Activated CD4-positive, alpha-beta T cell treated with anti-CD3 and anti-CD28 coated beads, Interleukin-2, amount 10 ng/mL, durations not matched to agents 24 days and 14 days (primary cell): ENCODE results near the gene MXI1. TPM values are rescaled to one million over a fixed set of nuclear protein-coding genes. Genes with fewer than 3 reads are reported as not detected.

Experiments
- DNase-seq: peaks from one replicate; pipeline ENCODE4 v3.0.0; 2022
- H3K27ac Mint-ChIP-seq: one replicate; pipeline ENCODE4 v1.8.0; 2022; ENCODE audit warnings: mild to moderate bottlenecking, mixed read lengths
- H3K27me3 Mint-ChIP-seq: one replicate; pipeline ENCODE4 v1.8.0; 2022; ENCODE audit warnings: mixed read lengths
- H3K36me3 Mint-ChIP-seq: one replicate; pipeline ENCODE4 v1.8.0; 2022; ENCODE audit warnings: low read depth, mild to moderate bottlenecking, mixed read lengths
- H3K4me1 Mint-ChIP-seq: one replicate; pipeline ENCODE4 v1.8.0; 2021; ENCODE audit warnings: mixed read lengths
- H3K4me3 Mint-ChIP-seq: one replicate; pipeline ENCODE4 v1.8.0; 2022; ENCODE audit warnings: mild to moderate bottlenecking, moderate library complexity, mixed read lengths
- H3K9me3 Mint-ChIP-seq: one replicate; pipeline ENCODE4 v1.8.0; 2021; ENCODE audit warnings: mixed read lengths
- intact Hi-C: fragments of 100-400 bp; cut with micrococcal nuclease; formaldehyde crosslinking; loops from one replicate; pipeline ENCODE4 v1.15.1; 2023
- total RNA-seq: library from RNA; stranded (reverse); gene quantifications from 2 replicates; pipeline ENCODE4 v1.2.3, GENCODE V29; 2022

Gene MXI1
- total RNA-seq, 1 donor from 2014 or later, result 21.8 TPM

GRCh38 chr10:110296966-110297365 is 89.6 kb downstream of the MXI1 start:
- DNase-seq, result no peak
- no peaks in the 10 kb centered on the region for H3K9me3 Mint-ChIP-seq
- H3K27ac Mint-ChIP-seq, result no peak overlapping the region
- intact Hi-C loops, result no loop called here
- no peak overlapping the region for H3K4me3 Mint-ChIP-seq
- no peaks in the 10 kb centered on the region for H3K27me3 Mint-ChIP-seq
- H3K4me1 Mint-ChIP-seq, result peaks cover 17% of the 10 kb centered on the region
- H3K36me3 Mint-ChIP-seq, result peaks cover 71% of the 10 kb centered on the region

GRCh38 chr10:110300486-110300986 is 93.1 kb downstream of the MXI1 start:
- intact Hi-C loops, result no loop called here
- H3K27ac Mint-ChIP-seq, result peak overlapping the region; percentile 35

GRCh38 chr10:110303681-110304080 is 96.3 kb downstream of the MXI1 start:
- intact Hi-C loops, result loop anchor here (1.0 to 2.0 kb wide), 2 partner anchors 77 to 615 kb away; no protein-coding TSS in a partner anchor
- H3K4me1 Mint-ChIP-seq, result peaks cover 39% of the 10 kb centered on the region
- no peak for DNase-seq
- H3K27ac Mint-ChIP-seq, result peak overlapping the region; percentile 89
- H3K36me3 Mint-ChIP-seq, result peaks cover 39% of the 10 kb centered on the region
- no peaks in the 10 kb centered on the region for H3K9me3 Mint-ChIP-seq
- H3K4me3 Mint-ChIP-seq, result peak overlapping the region; percentile 97
- no peaks in the 10 kb centered on the region for H3K27me3 Mint-ChIP-seq

More at GRCh38 chr10:110300486-110300986, 93.1 kb downstream of the MXI1 start:
- Mint-ChIP-seq H3K4me1 (peaks cover 39% of the 10 kb centered on the region), H3K9me3 (no peaks in the 10 kb centered on the region), H3K4me3 (peak overlapping the region; percentile 7), H3K27me3 (no peaks in the 10 kb centered on the region), H3K36me3 (peaks cover 66% of the 10 kb centered on the region)
- no peak for DNase-seq

- Mint-ChIP-seq H3K4me3 (peak overlapping the region; percentile 97), H3K27ac (peak overlapping the region; percentile 95), H3K36me3 (peaks cover 37% of the 10 kb centered on the region), H3K27me3 (no peaks in the 10 kb centered on the region), H3K4me1 (peaks cover 39% of the 10 kb centered on the region), H3K9me3 (no peaks in the 10 kb centered on the region)
- intact Hi-C loops, result loop anchor here (1.0 to 2.0 kb wide), 2 partner anchors 78 to 614 kb away; no protein-coding TSS in a partner anchor
- no peak for DNase-seq
These were observed 97.0 kb downstream of the MXI1 start for GRCh38 chr10:110304394-110304779.

- Mint-ChIP-seq H3K36me3 (peaks cover 35% of the 10 kb centered on the region), H3K4me3 (peak within 1 kb of the TSS; percentile 97), H3K9me3 (no peaks in the 10 kb centered on the region), H3K27me3 (no peaks in the 10 kb centered on the region), H3K27ac (peak within 1 kb of the TSS; percentile 95), H3K4me1 (peaks cover 39% of the 10 kb centered on the region)
- intact Hi-C loops, result loop anchor here (1.0 to 5.0 kb wide), 4 partner anchors 78 to 613 kb away; no protein-coding TSS in a partner anchor
- DNase-seq, result peak; percentile 99
These were observed 97.5 kb downstream of the MXI1 start, which contains the start of gene SMNDC1 for GRCh38 chr10:110304780-110305421. TSS of gene SMNDC1 (minus strand) at chr10:110304920. CDS start at chr10:110303587, 1,333 bp downstream.

GRCh38 chr10:110305767-110306451 is 98.5 kb downstream of the MXI1 start:
- peaks cover 28% of the 10 kb centered on the region for H3K36me3 Mint-ChIP-seq
- H3K27ac Mint-ChIP-seq, result peak overlapping the region; percentile 95
- peak overlapping the region; percentile 97 for H3K4me3 Mint-ChIP-seq
- no peaks in the 10 kb centered on the region for H3K9me3 Mint-ChIP-seq
- DNase-seq, result peak; percentile 87
- intact Hi-C loops, result loop anchor here (1.0 to 5.0 kb wide), 8 partner anchors 79 to 586 kb away; no protein-coding TSS in a partner anchor
- H3K4me1 Mint-ChIP-seq, result peaks cover 41% of the 10 kb centered on the region
- H3K27me3 Mint-ChIP-seq, result no peaks in the 10 kb centered on the region

GRCh38 chr10:110306452-110306768 is 99.0 kb downstream of the MXI1 start:
- no peaks in the 10 kb centered on the region for H3K27me3 Mint-ChIP-seq
- H3K4me3 Mint-ChIP-seq, result peak overlapping the region; percentile 97
- no peaks in the 10 kb centered on the region for H3K9me3 Mint-ChIP-seq
- no peak for DNase-seq
- H3K36me3 Mint-ChIP-seq, result peaks cover 25% of the 10 kb centered on the region
- peaks cover 43% of the 10 kb centered on the region for H3K4me1 Mint-ChIP-seq
- intact Hi-C loops, result loop anchor here (1.0 to 5.0 kb wide), 6 partner anchors 193 to 586 kb away; no protein-coding TSS in a partner anchor
- no peak overlapping the region for H3K27ac Mint-ChIP-seq

- intact Hi-C loops, result loop anchor here (5.0 kb wide), 1 partner anchor 584 kb away; no protein-coding TSS in a partner anchor
- Mint-ChIP-seq H3K4me1 (peaks cover 40% of the 10 kb centered on the region), H3K27me3 (no peaks in the 10 kb centered on the region), H3K36me3 (peaks cover 11% of the 10 kb centered on the region), H3K4me3 (no peak overlapping the region), H3K9me3 (no peaks in the 10 kb centered on the region), H3K27ac (no peak overlapping the region)
- DNase-seq, result no peak
These were observed 100.4 kb downstream of the MXI1 start for GRCh38 chr10:110307805-110308204.

- intact Hi-C loops, result loop anchor here (1.0 to 5.0 kb wide), 10 partner anchors 43 to 372 kb away; partner anchors contain the start of gene SMC3
- peak overlapping the region; percentile 32 for H3K4me3 Mint-ChIP-seq
These were observed 103.3 kb downstream of the MXI1 start for GRCh38 chr10:110310741-110311140.

GRCh38 chr10:110311357-110311949 is 104.0 kb downstream of the MXI1 start:
- H3K27me3 Mint-ChIP-seq, result no peaks in the 10 kb centered on the region
- H3K36me3 Mint-ChIP-seq, result no peaks in the 10 kb centered on the region
- DNase-seq, result peak; percentile 74
- intact Hi-C loops, result loop anchor here (1.0 to 5.0 kb wide), 10 partner anchors 42 to 371 kb away; partner anchors contain the start of gene SMC3
- no peak overlapping the region for H3K4me3 Mint-ChIP-seq
- H3K4me1 Mint-ChIP-seq, result peaks cover 34% of the 10 kb centered on the region
- no peak overlapping the region for H3K27ac Mint-ChIP-seq
- no peaks in the 10 kb centered on the region for H3K9me3 Mint-ChIP-seq

More at GRCh38 chr10:110310741-110311140, 103.3 kb downstream of the MXI1 start:
- Mint-ChIP-seq H3K9me3 (no peaks in the 10 kb centered on the region), H3K27me3 (no peaks in the 10 kb centered on the region), H3K36me3 (no peaks in the 10 kb centered on the region), H3K4me1 (peaks cover 39% of the 10 kb centered on the region), H3K27ac (peak overlapping the region; percentile 64)
- DNase-seq, result no peak

GRCh38 chr10:110312206-110312605 is 104.8 kb downstream of the MXI1 start:
- H3K4me1 Mint-ChIP-seq, result peaks cover 34% of the 10 kb centered on the region

GRCh38 chr10:110313674-110314073 is 106.3 kb downstream of the MXI1 start:
- no peaks in the 10 kb centered on the region for H3K36me3 Mint-ChIP-seq
- DNase-seq, result no peak
- H3K4me1 Mint-ChIP-seq, result peaks cover 42% of the 10 kb centered on the region
- no peaks in the 10 kb centered on the region for H3K27me3 Mint-ChIP-seq
- intact Hi-C loops, result loop anchor here (5.0 kb wide), 1 partner anchor 369 kb away; no protein-coding TSS in a partner anchor
- H3K4me3 Mint-ChIP-seq, result no peak overlapping the region
- no peaks in the 10 kb centered on the region for H3K9me3 Mint-ChIP-seq
- H3K27ac Mint-ChIP-seq, result no peak overlapping the region

More at GRCh38 chr10:110312206-110312605, 104.8 kb downstream of the MXI1 start:
- peak; percentile 53 for DNase-seq
- intact Hi-C loops, result loop anchor here (5.0 kb wide), 1 partner anchor 370 kb away; no protein-coding TSS in a partner anchor
- Mint-ChIP-seq H3K36me3 (no peaks in the 10 kb centered on the region), H3K4me3 (no peak overlapping the region), H3K27me3 (no peaks in the 10 kb centered on the region), H3K9me3 (no peaks in the 10 kb centered on the region), H3K27ac (no peak overlapping the region)
